Measurements from ENCODE around the gene LRMDA.

DNA sequence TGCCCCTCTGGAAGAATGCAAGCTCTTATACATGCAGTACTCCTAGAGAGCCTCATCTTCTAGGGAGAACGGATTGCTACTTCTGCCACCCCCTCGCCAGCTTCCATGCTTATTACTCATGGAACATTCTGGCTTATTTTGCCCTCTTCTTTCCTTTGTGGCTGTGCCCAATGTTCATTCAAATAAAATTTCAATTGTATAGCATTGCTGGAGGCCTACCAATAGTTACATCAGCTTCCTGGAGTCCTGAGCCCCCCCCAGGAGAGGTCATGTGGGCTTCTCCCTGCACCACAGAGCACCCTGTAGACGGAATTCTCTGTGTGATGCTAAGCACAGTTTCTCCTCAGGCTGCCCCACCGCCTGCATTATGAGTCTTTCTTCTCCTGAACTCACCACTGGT, 1112.2 kb downstream of the LRMDA start:
- TF ChIP-seq, protein P1, sequence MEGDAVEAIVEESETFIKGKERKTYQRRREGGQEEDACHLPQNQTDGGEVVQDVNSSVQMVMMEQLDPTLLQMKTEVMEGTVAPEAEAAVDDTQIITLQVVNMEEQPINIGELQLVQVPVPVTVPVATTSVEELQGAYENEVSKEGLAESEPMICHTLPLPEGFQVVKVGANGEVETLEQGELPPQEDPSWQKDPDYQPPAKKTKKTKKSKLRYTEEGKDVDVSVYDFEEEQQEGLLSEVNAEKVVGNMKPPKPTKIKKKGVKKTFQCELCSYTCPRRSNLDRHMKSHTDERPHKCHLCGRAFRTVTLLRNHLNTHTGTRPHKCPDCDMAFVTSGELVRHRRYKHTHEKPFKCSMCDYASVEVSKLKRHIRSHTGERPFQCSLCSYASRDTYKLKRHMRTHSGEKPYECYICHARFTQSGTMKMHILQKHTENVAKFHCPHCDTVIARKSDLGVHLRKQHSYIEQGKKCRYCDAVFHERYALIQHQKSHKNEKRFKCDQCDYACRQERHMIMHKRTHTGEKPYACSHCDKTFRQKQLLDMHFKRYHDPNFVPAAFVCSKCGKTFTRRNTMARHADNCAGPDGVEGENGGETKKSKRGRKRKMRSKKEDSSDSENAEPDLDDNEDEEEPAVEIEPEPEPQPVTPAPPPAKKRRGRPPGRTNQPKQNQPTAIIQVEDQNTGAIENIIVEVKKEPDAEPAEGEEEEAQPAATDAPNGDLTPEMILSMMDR (IDR thresholded peaks at IDR 0.05): no peak
- TF ChIP-seq POLR2A (IDR thresholded peaks at IDR 0.05): no peak

Measured in adrenal gland (tissue), 5 donors.